Mucosa of descending colon (tissue), 3 donors: ENCODE measurements around the gene NACC2. TPM values are rescaled to one million over a fixed set of nuclear protein-coding genes. Genes with fewer than 3 reads are reported as not detected.

ENCODE experiments used
- ATAC-seq: fragments of 200-7000 bp; cut with Tn5 transposase; one replicate; pipeline ENCODE4 v1.9.1; 2020; ENCODE audit warnings: mild to moderate bottlenecking, moderate library complexity
- DNase-seq, 3 donors: peaks; one replicate each; pipeline ENCODE4 v3.0.0-alpha.2; 2020
- H3K36me3 ChIP-seq: fragments of 200-600 bp; one replicate; pipeline ENCODE4 v1.8.0; 2021; ENCODE audit warnings: low read depth, mild to moderate bottlenecking
- H3K4me1 ChIP-seq: fragments of 200-600 bp; one replicate; pipeline ENCODE4 v1.8.0; 2021; ENCODE audit warnings: low read depth, mild to moderate bottlenecking
- H3K4me3 ChIP-seq: fragments of 200-600 bp; one replicate; pipeline ENCODE4 v1.8.0; 2021; ENCODE audit warnings: mild to moderate bottlenecking
- H3K9me3 ChIP-seq: fragments of 200-600 bp; one replicate; pipeline ENCODE4 v1.8.0; 2021; ENCODE audit warnings: mild to moderate bottlenecking
- CTCF ChIP-seq: fragments of 200-600 bp; IDR thresholded peaks from one replicate; pipeline ENCODE4 v1.8.0; 2022; ENCODE audit warnings: antibody characterized with exemption, mild to moderate bottlenecking
- intact Hi-C, 2 donors: fragments of 100-400 bp; cut with DNase I in 1 of 2; cut with micrococcal nuclease in 1 of 2; formaldehyde crosslinking; loops; one replicate each; pipeline versions ENCODE4 v1.11.0 to v1.11.1; 2022; cut with DNase I, micrococcal nuclease
- total RNA-seq, 3 donors: library from RNA; stranded (reverse); fragmentation: NEBNext Ultra II Directional in 2 of 3; extraction: Animal tissue kit (Norgen Biotek cat#: 25700) in 2 of 3; gene quantifications; one replicate each; pipeline versions ENCODE4 v1.2.1 to v1.2.4, GENCODE V29; 2021 to 2023
- donor health status: DM: no; HTN: no; CAD: no; lungs with moderate emphysema.
- donor health status: DM: no; HTN: no; CAD: no.
- donor health status: DM: no; HTN: yes; CAD: no.

The NACC2 gene
- total RNA-seq, 3 donors from 2014 or later: 15.9 to 81.3 (median 22.1) TPM

GRCh38 chr9:136122425-136123383, 27.6 kb upstream of the NACC2 start:
- no peaks in the 10 kb centered on the region for H3K9me3 ChIP-seq
- DNase-seq: peak; percentile 76 to 86 (median 85)
- peak; percentile 31 for ATAC-seq
- TF ChIP-seq CTCF: peak; percentile 86
- no peak overlapping the region for H3K4me3 ChIP-seq
- no peaks in the 10 kb centered on the region for H3K36me3 ChIP-seq
- H3K4me1 ChIP-seq: peaks cover 20% of the 10 kb centered on the region
- intact Hi-C loops: loop anchor here (2.0 to 10.0 kb wide), 3 partner anchors 154 to 258 kb away; no protein-coding TSS in a partner anchor

GRCh38 chr9:136121801-136122200, 26.7 kb upstream of the NACC2 start:
- ATAC-seq (no peak), DNase-seq (no peak)
- Histone ChIP-seq H3K9me3 (no peaks in the 10 kb centered on the region), H3K4me3 (no peak overlapping the region), H3K4me1 (peaks cover 29% of the 10 kb centered on the region), H3K36me3 (no peaks in the 10 kb centered on the region)
- TF ChIP-seq CTCF: no peak
- intact Hi-C loops: loop anchor here (2.0 to 10.0 kb wide), 3 partner anchors 153 to 257 kb away; no protein-coding TSS in a partner anchor

- intact Hi-C loops: loop anchor here in 1 of 2 donors (10.0 kb wide), 1 partner anchor 256 kb away; no protein-coding TSS in a partner anchor
- ATAC-seq (no peak), DNase-seq (no peak)
- Histone ChIP-seq H3K9me3 (no peaks in the 10 kb centered on the region), H3K4me3 (no peak overlapping the region), H3K36me3 (peaks cover 3% of the 10 kb centered on the region), H3K4me1 (peaks cover 32% of the 10 kb centered on the region)
- TF ChIP-seq CTCF: no peak
These were observed 25.4 kb upstream of the NACC2 start for GRCh38 chr9:136120438-136120844.

GRCh38 chr9:136119883-136120393, 24.8 kb upstream of the NACC2 start:
- no peak for TF ChIP-seq CTCF
- H3K4me1 ChIP-seq: peaks cover 32% of the 10 kb centered on the region
- H3K4me3 ChIP-seq: no peak overlapping the region
- ATAC-seq (no peak), DNase-seq (peak in 1 of 3 donors; percentile 66)
- H3K36me3 ChIP-seq: peaks cover 5% of the 10 kb centered on the region
- H3K9me3 ChIP-seq: no peaks in the 10 kb centered on the region
- intact Hi-C loops: loop anchor here in 1 of 2 donors (10.0 kb wide), 1 partner anchor 255 kb away; no protein-coding TSS in a partner anchor

GRCh38 chr9:136119061-136119882, 24.2 kb upstream of the NACC2 start:
- H3K36me3 ChIP-seq: peaks cover 5% of the 10 kb centered on the region
- no peak for TF ChIP-seq CTCF
- intact Hi-C loops: no loop called here
- ATAC-seq (peak; percentile 23), DNase-seq (peak; percentile 44 to 77 (median 71))
- H3K4me1 ChIP-seq: peaks cover 32% of the 10 kb centered on the region
- H3K9me3 ChIP-seq: no peaks in the 10 kb centered on the region
- H3K4me3 ChIP-seq: peak overlapping the region; percentile 60
